ENCODE results near the gene FAM117B. TPM values are rescaled to one million over a fixed set of nuclear protein-coding genes. Genes with fewer than 3 reads are reported as not detected.
"Not testable (repeated sequence)": the region's sequence is repeated elsewhere in the genome, so short reads cannot be mapped to it uniquely, and the experiment has no call there.

The FAM117B gene
- polyA plus RNA-seq, 4 donors = 1.4 to 15.0 (median 3.1) TPM

- Histone ChIP-seq H3K27ac (ENCODE audit: low read depth in 1 of 3, low read length in 2 of 3) (no peak overlapping the region), H3K36me3 (ENCODE audit: control insufficient read depth in 3 of 3, insufficient read depth in 2 of 3, low read depth in 1 of 3, low read length in 3 of 3) (peaks cover 0 to 2% (median 0%) of the 10 kb centered on the region in 3 donors), H3K9me3 (ENCODE audit: control insufficient read depth in 2 of 2, insufficient read depth in 1 of 2, low read depth in 1 of 2, low read length in 1 of 2) (peaks cover 0 to 4% of the 10 kb centered on the region in 2 donors), H3K4me1 (ENCODE audit: control insufficient read depth in 3 of 3, insufficient read depth in 2 of 3, low read depth in 1 of 3, low read length in 2 of 3) (no peaks in the 10 kb centered on the region), H3K4me3 (ENCODE audit: low read depth in 1 of 3, low read length in 3 of 3) (no peak overlapping the region), H3K27me3 (ENCODE audit: control insufficient read depth in 3 of 3, insufficient read depth in 3 of 3, low read length in 3 of 3) (no peaks in the 10 kb centered on the region)
- DNase-seq (no peak), FAIRE-seq (no peak)
These were observed 163.2 kb downstream of the FAM117B start for GRCh38 chr2:202797944-202798343.

- not testable (repeated sequence) for FAIRE-seq; DNase-seq; H3K27ac ChIP-seq (ENCODE audit: low read depth in 1 of 3, low read length in 2 of 3); H3K27me3 ChIP-seq (ENCODE audit: control insufficient read depth in 3 of 3, insufficient read depth in 3 of 3, low read length in 3 of 3); H3K36me3 ChIP-seq (ENCODE audit: control insufficient read depth in 3 of 3, insufficient read depth in 2 of 3, low read depth in 1 of 3, low read length in 3 of 3); H3K4me1 ChIP-seq (ENCODE audit: control insufficient read depth in 3 of 3, insufficient read depth in 2 of 3, low read depth in 1 of 3, low read length in 2 of 3); H3K9me3 ChIP-seq (ENCODE audit: control insufficient read depth in 2 of 2, insufficient read depth in 1 of 2, low read depth in 1 of 2, low read length in 1 of 2); H3K4me3 ChIP-seq (ENCODE audit: low read depth in 1 of 3, low read length in 3 of 3)
- WGBS, 3 donors = 74 to 92% (median 88%) methylated on average over 9 of the region's 9 CpGs
These were observed 171.1 kb downstream of the FAM117B start for GRCh38 chr2:202805911-202806310.

GRCh38 chr2:202807431-202808138, 172.8 kb downstream of the FAM117B start:
- not testable (repeated sequence) for H3K36me3 ChIP-seq (ENCODE audit: control insufficient read depth in 3 of 3, insufficient read depth in 2 of 3, low read depth in 1 of 3, low read length in 3 of 3); H3K4me1 ChIP-seq (ENCODE audit: control insufficient read depth in 3 of 3, insufficient read depth in 2 of 3, low read depth in 1 of 3, low read length in 2 of 3); H3K4me3 ChIP-seq (ENCODE audit: low read depth in 1 of 3, low read length in 3 of 3); H3K27ac ChIP-seq (ENCODE audit: low read depth in 1 of 3, low read length in 2 of 3); H3K27me3 ChIP-seq (ENCODE audit: control insufficient read depth in 3 of 3, insufficient read depth in 3 of 3, low read length in 3 of 3); FAIRE-seq
- 94 to 100% (median 100%) methylated on average over 1 of the region's 1 CpG for WGBS, 3 donors
- peaks cover 0 to 11% of the 10 kb centered on the region in 2 donors for H3K9me3 ChIP-seq (ENCODE audit: control insufficient read depth in 2 of 2, insufficient read depth in 1 of 2, low read depth in 1 of 2, low read length in 1 of 2)
- DNase-seq = peak; percentile 58 to 59

- WGBS, 3 donors = 97 to 99% (median 98%) methylated on average over 3 of the region's 3 CpGs
- FAIRE-seq = no peak
- H3K27ac ChIP-seq (ENCODE audit: low read depth in 1 of 3, low read length in 2 of 3) = no peak overlapping the region
These were observed 174.0 kb downstream of the FAM117B start for GRCh38 chr2:202808754-202809153.

GRCh38 chr2:202813387-202813786, 178.6 kb downstream of the FAM117B start:
- FAIRE-seq = no peak
- Histone ChIP-seq H3K36me3 (ENCODE audit: control insufficient read depth in 3 of 3, insufficient read depth in 2 of 3, low read depth in 1 of 3, low read length in 3 of 3) (peaks cover 0 to under 1% (median 0%) of the 10 kb centered on the region in 3 donors), H3K4me3 (ENCODE audit: low read depth in 1 of 3, low read length in 3 of 3) (no peak overlapping the region), H3K4me1 (ENCODE audit: control insufficient read depth in 3 of 3, insufficient read depth in 2 of 3, low read depth in 1 of 3, low read length in 2 of 3) (no peaks in the 10 kb centered on the region), H3K27me3 (ENCODE audit: control insufficient read depth in 3 of 3, insufficient read depth in 3 of 3, low read length in 3 of 3) (no peaks in the 10 kb centered on the region), H3K27ac (ENCODE audit: low read depth in 1 of 3, low read length in 2 of 3) (no peak overlapping the region), H3K9me3 (ENCODE audit: control insufficient read depth in 2 of 2, insufficient read depth in 1 of 2, low read depth in 1 of 2, low read length in 1 of 2) (peaks cover 0 to 11% of the 10 kb centered on the region in 2 donors)
- WGBS, 3 donors = 75 to 95% (median 87%) methylated on average over 3 of the region's 3 CpGs
- DNase-seq = peak in 1 of 2 donors; percentile 48

More at GRCh38 chr2:202808754-202809153, 174.0 kb downstream of the FAM117B start:
- peaks cover 0 to 2% (median 0%) of the 10 kb centered on the region in 3 donors for H3K4me1 ChIP-seq (ENCODE audit: control insufficient read depth in 3 of 3, insufficient read depth in 2 of 3, low read depth in 1 of 3, low read length in 2 of 3)
- H3K36me3 ChIP-seq (ENCODE audit: control insufficient read depth in 3 of 3, insufficient read depth in 2 of 3, low read depth in 1 of 3, low read length in 3 of 3) = peaks cover 0 to 9% (median 0%) of the 10 kb centered on the region in 3 donors
- H3K4me3 ChIP-seq (ENCODE audit: low read depth in 1 of 3, low read length in 3 of 3) = no peak overlapping the region
- H3K9me3 ChIP-seq (ENCODE audit: control insufficient read depth in 2 of 2, insufficient read depth in 1 of 2, low read depth in 1 of 2, low read length in 1 of 2) = peaks cover 0 to 11% of the 10 kb centered on the region in 2 donors
- DNase-seq = no peak
- H3K27me3 ChIP-seq (ENCODE audit: control insufficient read depth in 3 of 3, insufficient read depth in 3 of 3, low read length in 3 of 3) = no peaks in the 10 kb centered on the region

- Histone ChIP-seq H3K36me3 (ENCODE audit: control insufficient read depth in 3 of 3, insufficient read depth in 2 of 3, low read depth in 1 of 3, low read length in 3 of 3) (no peaks in the 10 kb centered on the region), H3K4me3 (ENCODE audit: low read depth in 1 of 3, low read length in 3 of 3) (no peak overlapping the region), H3K27me3 (ENCODE audit: control insufficient read depth in 3 of 3, insufficient read depth in 3 of 3, low read length in 3 of 3) (no peaks in the 10 kb centered on the region), H3K4me1 (ENCODE audit: control insufficient read depth in 3 of 3, insufficient read depth in 2 of 3, low read depth in 1 of 3, low read length in 2 of 3) (no peaks in the 10 kb centered on the region), H3K9me3 (ENCODE audit: control insufficient read depth in 2 of 2, insufficient read depth in 1 of 2, low read depth in 1 of 2, low read length in 1 of 2) (peaks cover 0 to 10% of the 10 kb centered on the region in 2 donors), H3K27ac (ENCODE audit: low read depth in 1 of 3, low read length in 2 of 3) (no peak overlapping the region)
- 95 to 100% (median 96%) methylated on average over 1 of the region's 1 CpG for WGBS, 3 donors
- no peak for FAIRE-seq
- DNase-seq = no peak
These were observed 179.5 kb downstream of the FAM117B start for GRCh38 chr2:202814226-202814625.

- Histone ChIP-seq H3K27me3 (ENCODE audit: control insufficient read depth in 3 of 3, insufficient read depth in 3 of 3, low read length in 3 of 3) (no peaks in the 10 kb centered on the region), H3K36me3 (ENCODE audit: control insufficient read depth in 3 of 3, insufficient read depth in 2 of 3, low read depth in 1 of 3, low read length in 3 of 3) (no peaks in the 10 kb centered on the region), H3K4me3 (ENCODE audit: low read depth in 1 of 3, low read length in 3 of 3) (no peak overlapping the region), H3K27ac (ENCODE audit: low read depth in 1 of 3, low read length in 2 of 3) (no peak overlapping the region), H3K4me1 (ENCODE audit: control insufficient read depth in 3 of 3, insufficient read depth in 2 of 3, low read depth in 1 of 3, low read length in 2 of 3) (no peaks in the 10 kb centered on the region), H3K9me3 (ENCODE audit: control insufficient read depth in 2 of 2, insufficient read depth in 1 of 2, low read depth in 1 of 2, low read length in 1 of 2) (peaks cover 0 to 5% of the 10 kb centered on the region in 2 donors)
- no peak for FAIRE-seq
- WGBS, 3 donors = 62 to 86% (median 78%) methylated on average over 4 of the region's 4 CpGs
- no peak for DNase-seq
These were observed 181.0 kb downstream of the FAM117B start for GRCh38 chr2:202815548-202816360.

- H3K36me3 ChIP-seq (ENCODE audit: control insufficient read depth in 3 of 3, insufficient read depth in 2 of 3, low read depth in 1 of 3, low read length in 3 of 3) = no peaks in the 10 kb centered on the region
- H3K27ac ChIP-seq (ENCODE audit: low read depth in 1 of 3, low read length in 2 of 3) = no peak overlapping the region
- no peaks in the 10 kb centered on the region for H3K4me1 ChIP-seq (ENCODE audit: control insufficient read depth in 3 of 3, insufficient read depth in 2 of 3, low read depth in 1 of 3, low read length in 2 of 3)
- FAIRE-seq (no peak), DNase-seq (no peak)
- WGBS, 3 donors = 82 to 93% (median 85%) methylated on average over 1 of the region's 1 CpG
- H3K27me3 ChIP-seq (ENCODE audit: control insufficient read depth in 3 of 3, insufficient read depth in 3 of 3, low read length in 3 of 3) = no peaks in the 10 kb centered on the region
- H3K4me3 ChIP-seq (ENCODE audit: low read depth in 1 of 3, low read length in 3 of 3) = no peak overlapping the region
- H3K9me3 ChIP-seq (ENCODE audit: control insufficient read depth in 2 of 2, insufficient read depth in 1 of 2, low read depth in 1 of 2, low read length in 1 of 2) = no peaks in the 10 kb centered on the region
These were observed 183.0 kb downstream of the FAM117B start for GRCh38 chr2:202817771-202818170.

All from small intestine (tissue), 7 donors.